Gastroesophageal sphincter (tissue), 4 donors: ENCODE measurements around the gene RNF144A. TPM values are rescaled to one million over a fixed set of nuclear protein-coding genes. Genes with fewer than 3 reads are reported as not detected.

ENCODE experiments used
- ATAC-seq: fragments of 150-250 bp; one replicate; pipeline ENCODE4 v1.9.1; 2016; ENCODE audit warnings: mild to moderate bottlenecking, moderate library complexity
- H3K27ac ChIP-seq, 4 donors: fragments of 200-600 bp; sonication (generic) in 3 of 4; 1 replicate in 3 of 4; 2 replicates in 1 of 4; pipeline ENCODE4 v1.5.1; 2016 to 2019
- H3K27me3 ChIP-seq: fragments of 200-600 bp; sonication (generic); one replicate; pipeline ENCODE4 v1.5.1; 2019
- H3K36me3 ChIP-seq, 2 donors: fragments of 200-600 bp; sonication (generic); one replicate each; pipeline ENCODE4 v1.5.1; 2019; ENCODE audit warnings: control low read depth in 1 of 2
- H3K4me1 ChIP-seq, 3 donors: fragments of 200-600 bp; sonication (generic); 1 replicate in 2 of 3; 2 replicates in 1 of 3; pipeline ENCODE4 v1.5.1; 2016 to 2019; ENCODE audit warnings: control low read depth in 2 of 3
- H3K4me3 ChIP-seq, 2 donors: fragments of 200-600 bp; sonication (generic); one replicate each; pipeline ENCODE4 v1.5.1; 2019; ENCODE audit warnings: mild to moderate bottlenecking in 1 of 2, moderate library complexity in 1 of 2
- H3K9me3 ChIP-seq, 3 donors: fragments of 200-600 bp; sonication (generic); one replicate each; pipeline ENCODE4 v1.5.1; 2017 to 2019; ENCODE audit warnings: control low read depth in 2 of 3
- CTCF ChIP-seq, 4 experiments: fragments of 200-600 bp in 2 of 4; fragments of 450-650 bp in 2 of 4; sonication (generic) in 1 of 4; IDR thresholded peaks; one replicate each; pipeline ENCODE4 v1.5.1; 2017 to 2019; ENCODE audit warnings: antibody characterized with exemption in 4 of 4, mild to moderate bottlenecking in 2 of 4, moderate library complexity in 2 of 4
- EP300 ChIP-seq: sonication (generic); formaldehyde crosslinking; IDR thresholded peaks from one replicate; pipeline ENCODE4 v1.6.1; 2017; ENCODE audit warnings: antibody characterized with exemption, mild to moderate bottlenecking
- POLR2A ChIP-seq, 2 donors: fragments of 450-650 bp; IDR thresholded peaks; one replicate each; pipeline ENCODE4 v1.6.1; 2017; ENCODE audit warnings: antibody characterized with exemption in 2 of 2, mild to moderate bottlenecking in 2 of 2, moderate library complexity in 1 of 2
- POLR2AphosphoS5 ChIP-seq: sonication (generic); formaldehyde crosslinking; IDR thresholded peaks from one replicate; pipeline ENCODE4 v1.6.1; 2017; ENCODE audit warnings: antibody characterized with exemption
- WGBS, 2 donors: methylation state at CpG; one replicate each; pipeline ENCODE4 v1.1.5; 2018; ENCODE audit warnings: low coverage in 1 of 2; 5-methylcytosine and 5-hydroxymethylcytosine counted together
- total RNA-seq, 4 donors: library from RNA; depleted of rRNA; stranded (reverse); fragments of >200 nt; gene quantifications; one replicate each; pipeline ENCODE4 v1.1.0, GENCODE V29; 2016

RNF144A gene
- total RNA-seq, 4 donors from 2014 or later = 7.2 to 12.9 (median 8.8) TPM

- 83 to 92% methylated on average over 7 to 15 of the region's 25 CpGs for WGBS, 2 donors
These were observed 114.5 kb downstream of the RNF144A start for GRCh38 chr2:7031547-7032245.

GRCh38 chr2:7032371-7032770, 115.2 kb downstream of the RNF144A start:
- Histone ChIP-seq H3K27ac (no peak overlapping the region), H3K27me3 (no peaks in the 10 kb centered on the region), H3K4me1 (peaks cover 0 to 20% (median 0%) of the 10 kb centered on the region in 3 donors), H3K4me3 (no peak overlapping the region), H3K36me3 (peaks cover 0 to 68% of the 10 kb centered on the region in 2 donors), H3K9me3 (no peaks in the 10 kb centered on the region)
- WGBS, 2 donors = 90% methylated on average over 2 to 11 of the region's 16 CpGs
- TF ChIP-seq POLR2A (IDR thresholded peaks at IDR 0.05) (no peak), CTCF (IDR thresholded peaks at IDR 0.05) (no peak), POLR2AphosphoS5 (no peak), EP300 (no peak)
- no peak for ATAC-seq

More at GRCh38 chr2:7031547-7032245, 114.5 kb downstream of the RNF144A start:
- H3K27ac ChIP-seq = no peak overlapping the region
- TF ChIP-seq EP300 (no peak), POLR2AphosphoS5 (no peak), POLR2A (IDR thresholded peaks at IDR 0.05) (no peak), CTCF (IDR thresholded peaks at IDR 0.05) (no peak)
- peaks cover 0 to 71% of the 10 kb centered on the region in 2 donors for H3K36me3 ChIP-seq
- H3K27me3 ChIP-seq = no peaks in the 10 kb centered on the region
- no peak overlapping the region for H3K4me3 ChIP-seq
- ATAC-seq = peak; percentile 32
- H3K4me1 ChIP-seq = peaks cover 0 to 24% (median 0%) of the 10 kb centered on the region in 3 donors
- H3K9me3 ChIP-seq = no peaks in the 10 kb centered on the region

- H3K4me3 ChIP-seq = no peak overlapping the region
- H3K27me3 ChIP-seq = no peaks in the 10 kb centered on the region
- H3K36me3 ChIP-seq = peaks cover 0 to 62% of the 10 kb centered on the region in 2 donors
- TF ChIP-seq POLR2AphosphoS5 (no peak), EP300 (no peak), POLR2A (IDR thresholded peaks at IDR 0.05) (no peak), CTCF (IDR thresholded peaks at IDR 0.05) (no peak)
- peaks cover 0 to 22% (median 0%) of the 10 kb centered on the region in 3 donors for H3K4me1 ChIP-seq
- H3K27ac ChIP-seq = no peak overlapping the region
- no peaks in the 10 kb centered on the region for H3K9me3 ChIP-seq
- no peak for ATAC-seq
- WGBS, 2 donors = 95 to 96% methylated on average over 3 to 5 of the region's 20 CpGs
These were observed 116.1 kb downstream of the RNF144A start for GRCh38 chr2:7033136-7033960.

- 19 to 49% methylated on average over 6 to 8 of the region's 14 CpGs for WGBS, 2 donors
- TF ChIP-seq POLR2A (IDR thresholded peaks at IDR 0.05) = no peak
- TF ChIP-seq CTCF (IDR thresholded peaks at IDR 0.05) = peak in 1 of 4 experiments; percentile 45
- no peak for TF ChIP-seq POLR2AphosphoS5
- Histone ChIP-seq H3K4me1 (peaks cover 0 to 15% (median 0%) of the 10 kb centered on the region in 3 donors), H3K27me3 (no peaks in the 10 kb centered on the region), H3K4me3 (no peak overlapping the region), H3K9me3 (no peaks in the 10 kb centered on the region), H3K27ac (no peak overlapping the region), H3K36me3 (peaks cover 0 to 55% of the 10 kb centered on the region in 2 donors)
- no peak for ATAC-seq
These were observed 117.1 kb downstream of the RNF144A start for GRCh38 chr2:7034303-7034702.
